ENCODE results near the gene IL3RA.
"Not testable (repeated sequence)": the region's sequence is repeated elsewhere in the genome, so short reads cannot be mapped to it uniquely, and the experiment has no call there.

The IL3RA gene

GRCh38 chrX:1423215-1423614, 86.6 kb downstream of the IL3RA start:
- DNase-seq (ENCODE audit: low read depth) = no peak

GRCh38 chrX:1424147-1424851, 87.7 kb downstream of the IL3RA start:
- no peak for DNase-seq (ENCODE audit: low read depth)

GRCh38 chrX:1425381-1425780, 88.8 kb downstream of the IL3RA start:
- no peak for DNase-seq (ENCODE audit: low read depth)

- DNase-seq (ENCODE audit: low read depth) = not testable (repeated sequence)
These were observed 89.7 kb downstream of the IL3RA start for GRCh38 chrX:1426321-1426720.

GRCh38 chrX:1427756-1428155, 91.2 kb downstream of the IL3RA start:
- DNase-seq (ENCODE audit: low read depth) = no peak

- DNase-seq (ENCODE audit: low read depth) = no peak
These were observed 93.9 kb downstream of the IL3RA start for GRCh38 chrX:1430451-1430850.
